ENCODE results near the gene PA2G4. TPM values are rescaled to one million over a fixed set of nuclear protein-coding genes. Genes with fewer than 3 reads are reported as not detected.

PA2G4 gene
- polyA plus RNA-seq, 2 of the 4 experiments (the other 2 are of a cell fraction): 415 to 717 TPM

- 86% methylated on average over 3 of the region's 3 CpGs for WGBS (ENCODE audit: missing lambda C conversion rate)
- Histone ChIP-seq H3K4me2 (peak overlapping the region; percentile 83), H3K27ac (peak overlapping the region in 1 of 2 experiments; percentile 77; a peak in 3 of 6 replicates), H3K4me3 (no peak overlapping the region), H3K4me1 (peaks cover 25% of the 10 kb centered on the region), H3K9me3 (no peaks in the 10 kb centered on the region)
- ChIA-PET POLR2A (interaction anchor here (1.0 kb wide), 1 partner anchor 9 kb away, joined by 3 read pairs; the partner anchor contains the start of gene ZC3H10), CTCF (interaction anchor here (0.5 to 15.7 kb wide), 24 partner anchors 8 to 296 kb away, joined by 3 to 204 read pairs (median 5); partner anchors contain the start of genes ANKRD52, MYL6, SMARCC2 and ZC3H10)
- ATAC-seq: no peak
- TF ChIP-seq KDM5A (IDR thresholded peaks at IDR 0.05) (no peak), POLR2AphosphoS2 (conservative IDR thresholded peaks at IDR 0.05; ENCODE audit: low read length) (no peak), BCL3 (IDR thresholded peaks at IDR 0.05) (no peak), HOXA7 (CRISPR knock-in tag; IDR thresholded peaks at IDR 0.05) (no peak)
- DNase-seq (ENCODE audit: low read depth in 1 of 2, low spot score in 1 of 2): no peak
- FAIRE-seq: no peak
These were observed 22.4 kb downstream of the PA2G4 start for GRCh38 chr12:56126732-56127239.

- Histone ChIP-seq H3K4me2 (peak overlapping the region; percentile 83), H3K4me3 (peak overlapping the region; percentile 31; the same call in 2 of the 3 replicates), H3K9me3 (no peaks in the 10 kb centered on the region), H3K27ac (peak overlapping the region; percentile 55 to 77), H3K4me1 (peaks cover 25% of the 10 kb centered on the region)
- no peak for ATAC-seq
- no peak for DNase-seq (ENCODE audit: low read depth in 1 of 2, low spot score in 1 of 2)
- no peak for FAIRE-seq
- CTCF ChIA-PET: interaction anchor here (0.8 to 15.7 kb wide), 8 partner anchors 9 to 81 kb away, joined by 4 to 204 read pairs (median 7); partner anchors contain the start of genes MYL6, MYL6B, SMARCC2 and ZC3H10
- POLR2A ChIA-PET: interaction anchor here (0.6 to 2.0 kb wide), 17 partner anchors 9 to 561 kb away, joined by 3 to 40 read pairs (median 4); partner anchors contain the start of genes MYL6, MYL6B, PA2G4 and PTGES3
- 10% methylated on average over 8 of the region's 8 CpGs for WGBS (ENCODE audit: missing lambda C conversion rate)
- TF ChIP-seq MAFK (IDR thresholded peaks at IDR 0.05; ENCODE audit: partially characterized antibody) (no peak), JUN (IDR thresholded peaks at IDR 0.05) (0 out of 5 replicates have a peak, but pooled peaks of 1 of the 2 experiments have one; percentile 21)
These were observed 23.1 kb downstream of the PA2G4 start for GRCh38 chr12:56127485-56127887.

- WGBS (ENCODE audit: missing lambda C conversion rate): under 1% methylated on average over 30 of the region's 49 CpGs
- ChIA-PET CTCF (interaction anchor here (0.6 to 15.7 kb wide), 12 partner anchors 9 to 248 kb away, joined by 3 to 204 read pairs (median 6); partner anchors contain the start of genes MYL6, MYL6B, SMARCC2 and ZC3H10), POLR2A (interaction anchor here (0.6 to 2.0 kb wide), 17 partner anchors 8 to 560 kb away, joined by 3 to 40 read pairs (median 4); partner anchors contain the start of genes MYL6, MYL6B, PA2G4 and PTGES3)
- peak; percentile 99 to 100 for DNase-seq (ENCODE audit: low read depth in 1 of 2, low spot score in 1 of 2)
- no peak for FAIRE-seq
- TF ChIP-seq JUN (IDR thresholded peaks at IDR 0.05) (peak in 1 of 2 experiments; percentile 58; a peak in 1 of 5 replicates), USF2 (IDR thresholded peaks at IDR 0.05) (peak; percentile 75), POLR2A (IDR thresholded peaks at IDR 0.05; ENCODE audit: low read length) (peak; percentile 69), MYC (IDR thresholded peaks at IDR 0.05; ENCODE audit: borderline replicate concordance, low read length) (peak; percentile 60; the same call in 1 of the 2 replicates), HDAC2 (IDR thresholded peaks at IDR 0.05) (no peak), ESRRA (IDR thresholded peaks at IDR 0.05; ENCODE audit: borderline replicate concordance, low read length) (no peak), E2F6 (IDR thresholded peaks at IDR 0.05; ENCODE audit: borderline replicate concordance, low read depth) (peak; percentile 87), BHLHE40 (IDR thresholded peaks at IDR 0.05; ENCODE audit: low read depth, low read length) (peak; percentile 86), FOSL2 (IDR thresholded peaks at IDR 0.05) (no peak), FOSL2 (CRISPR knock-in tag; IDR thresholded peaks at IDR 0.05) (peak; percentile 81), MAX (IDR thresholded peaks at IDR 0.05) (peak; percentile 75), CTCF (IDR thresholded peaks at IDR 0.05) (no peak), MAFK (IDR thresholded peaks at IDR 0.05; ENCODE audit: partially characterized antibody) (no peak), REST (IDR thresholded peaks at IDR 0.05) (no peak), RFX5 (IDR thresholded peaks at IDR 0.05) (peak; percentile 67; the same call in 1 of the 2 replicates), PHF8 (IDR thresholded peaks at IDR 0.05; ENCODE audit: borderline replicate concordance, low read depth) (peak; percentile 49; the same call in 1 of the 2 replicates)
- H3K9me3 ChIP-seq: no peaks in the 10 kb centered on the region
- ATAC-seq: peak; percentile 83 to 95
- peak within 1 kb of the TSS; percentile 76 for H3K4me3 ChIP-seq
- H3K4me1 ChIP-seq: peaks cover 25% of the 10 kb centered on the region
- peak within 1 kb of the TSS; percentile 84 for H3K4me2 ChIP-seq
- peak within 1 kb of the TSS; percentile 87 to 89 for H3K27ac ChIP-seq
These were observed 23.7 kb downstream of the PA2G4 start, which contains the start of gene ESYT1 for GRCh38 chr12:56127888-56128669. TSS of gene ESYT1 (plus strand) at chr12:56128267. CDS start at chr12:56128320, 53 bp downstream.
